Calu3 (cell line): ENCODE measurements around the gene WNK2. TPM values are rescaled to one million over a fixed set of nuclear protein-coding genes. Genes with fewer than 3 reads are reported as not detected.

Experiments used
- BruUV-seq: library from RNA; stranded (reverse); fragments of 400-500 nt; replicated peaks from 2 replicates; lab custom pipeline; 2021; lab: Mats Ljungman, UMichigan
- CTCF ChIA-PET: fragments of 300-600 bp; sonication (Branson Sonifier 250); formaldehyde crosslinking; loops from one replicate; lab custom pipeline; 2022; ENCODE audit warnings: antibody characterized with exemption; lab: Charles Lee
- DNase-seq: peaks from one replicate; pipeline ENCODE4 v3.0.0; 2022
- H3K27ac Mint-ChIP-seq: one replicate; pipeline ENCODE4 v1.8.0; 2022; ENCODE audit warnings: mixed read lengths; ENCODE audit not compliant: unreplicated experiment
- H3K27me3 Mint-ChIP-seq: one replicate; pipeline ENCODE4 v1.8.0; 2022; ENCODE audit warnings: mixed read lengths; ENCODE audit not compliant: unreplicated experiment
- H3K36me3 Mint-ChIP-seq: one replicate; pipeline ENCODE4 v1.8.0; 2022; ENCODE audit warnings: mild to moderate bottlenecking, moderate library complexity, mixed read lengths; ENCODE audit not compliant: insufficient read depth, unreplicated experiment
- H3K4me1 Mint-ChIP-seq: one replicate; pipeline ENCODE4 v1.8.0; 2022; ENCODE audit warnings: mild to moderate bottlenecking, low read depth, mixed read lengths; ENCODE audit not compliant: unreplicated experiment
- H3K4me3 Mint-ChIP-seq: one replicate; pipeline ENCODE4 v1.8.0; 2022; ENCODE audit warnings: mild to moderate bottlenecking, low read depth, moderate library complexity, mixed read lengths; ENCODE audit not compliant: unreplicated experiment
- H3K9me3 Mint-ChIP-seq: one replicate; pipeline ENCODE4 v1.8.0; 2022; ENCODE audit warnings: low read depth, mixed read lengths; ENCODE audit not compliant: unreplicated experiment
- CTCF ChIP-seq: fragments of 200-600 bp; IDR thresholded peaks from one replicate; pipeline ENCODE4 v1.8.0; 2022; ENCODE audit warnings: antibody characterized with exemption; ENCODE audit not compliant: unreplicated experiment
- intact Hi-C: fragments of 100-400 bp; cut with micrococcal nuclease; formaldehyde crosslinking; loops from one replicate; pipeline ENCODE4 v1.10.0; 2022; ENCODE audit not compliant: unreplicated experiment
- total RNA-seq: library from RNA; stranded (reverse); gene quantifications from 2 replicates; pipeline ENCODE4 v1.2.3, GENCODE V29; 2022

Gene WNK2
- total RNA-seq, 1 experiment from 2014 or later = 85.7 TPM

GRCh38 chr9:93255494-93255867 is 71.5 kb downstream of the WNK2 start:
- BruUV-seq = no TSS peak
- TF ChIP-seq CTCF = no peak
- no peaks in the 10 kb centered on the region for H3K27me3 Mint-ChIP-seq
- intact Hi-C loops = no loop called here
- CTCF ChIA-PET = no interaction called here
- no peaks in the 10 kb centered on the region for H3K4me1 Mint-ChIP-seq
- H3K9me3 Mint-ChIP-seq = no peaks in the 10 kb centered on the region
- H3K36me3 Mint-ChIP-seq = peaks cover 8% of the 10 kb centered on the region
- no peak overlapping the region for H3K27ac Mint-ChIP-seq
- no peak for DNase-seq
- H3K4me3 Mint-ChIP-seq = no peak overlapping the region

- CTCF ChIA-PET = no interaction called here
- Mint-ChIP-seq H3K36me3 (peaks cover 8% of the 10 kb centered on the region), H3K4me1 (no peaks in the 10 kb centered on the region), H3K27ac (no peak overlapping the region), H3K4me3 (no peak overlapping the region), H3K9me3 (no peaks in the 10 kb centered on the region), H3K27me3 (no peaks in the 10 kb centered on the region)
- DNase-seq = no peak
- no TSS peak for BruUV-seq
- TF ChIP-seq CTCF = no peak
- intact Hi-C loops = no loop called here
These were observed 72.3 kb downstream of the WNK2 start for GRCh38 chr9:93255994-93256877.

- Mint-ChIP-seq H3K36me3 (peaks cover 8% of the 10 kb centered on the region), H3K4me3 (no peak overlapping the region), H3K27me3 (no peaks in the 10 kb centered on the region), H3K9me3 (no peaks in the 10 kb centered on the region), H3K4me1 (no peaks in the 10 kb centered on the region), H3K27ac (no peak overlapping the region)
- no TSS peak for BruUV-seq
- intact Hi-C loops = no loop called here
- TF ChIP-seq CTCF = no peak
- no peak for DNase-seq
- CTCF ChIA-PET = no interaction called here
These were observed 73.2 kb downstream of the WNK2 start for GRCh38 chr9:93256878-93257807.

- Mint-ChIP-seq H3K4me1 (no peaks in the 10 kb centered on the region), H3K4me3 (no peak overlapping the region), H3K27ac (no peak overlapping the region), H3K36me3 (peaks cover 10% of the 10 kb centered on the region), H3K9me3 (no peaks in the 10 kb centered on the region), H3K27me3 (no peaks in the 10 kb centered on the region)
- intact Hi-C loops = no loop called here
- BruUV-seq = no TSS peak
- no peak for TF ChIP-seq CTCF
- DNase-seq = no peak
- CTCF ChIA-PET = no interaction called here
These were observed 73.9 kb downstream of the WNK2 start for GRCh38 chr9:93257808-93258331.
